CD4-positive, alpha-beta T cell treated with Interleukin-2 at 100 ng/mL for 4 hours (primary cell): ENCODE data around the gene XRCC4.

Experiments used
- DNase-seq: peaks from one replicate; pipeline ENCODE4 v3.0.0-alpha.2; 2020; ENCODE audit warnings: low spot score

The XRCC4 gene

GRCh38 chr5:83277154-83277553, 199.8 kb downstream of the XRCC4 start:
- DNase-seq = no peak

GRCh38 chr5:83277953-83278352, 200.6 kb downstream of the XRCC4 start:
- no peak for DNase-seq

GRCh38 chr5:83281176-83281575, 203.8 kb downstream of the XRCC4 start:
- DNase-seq = no peak

GRCh38 chr5:83281658-83282057, 204.3 kb downstream of the XRCC4 start:
- DNase-seq = no peak

GRCh38 chr5:83283761-83284160, 206.4 kb downstream of the XRCC4 start:
- DNase-seq = no peak

GRCh38 chr5:83285661-83286398, 208.5 kb downstream of the XRCC4 start:
- no peak for DNase-seq

GRCh38 chr5:83294246-83294645, 216.9 kb downstream of the XRCC4 start:
- no peak for DNase-seq

GRCh38 chr5:83299353-83299752, 222.0 kb downstream of the XRCC4 start:
- no peak for DNase-seq

- DNase-seq = peak; percentile 21
Measured at GRCh38 chr5:83306572-83307241, 229.4 kb downstream of the XRCC4 start.

GRCh38 chr5:83312663-83313062, 235.3 kb downstream of the XRCC4 start:
- DNase-seq = peak; percentile 3

GRCh38 chr5:83313436-83313835, 236.1 kb downstream of the XRCC4 start:
- no peak for DNase-seq

- no peak for DNase-seq
Measured at GRCh38 chr5:83321483-83322055, 244.2 kb downstream of the XRCC4 start.

- DNase-seq = no peak
Measured at GRCh38 chr5:83322273-83322924, 245.1 kb downstream of the XRCC4 start.

- no peak for DNase-seq
Measured at GRCh38 chr5:83323557-83324180, 246.3 kb downstream of the XRCC4 start.

GRCh38 chr5:83331842-83332241, 254.5 kb downstream of the XRCC4 start:
- DNase-seq = no peak

- no peak for DNase-seq
Measured at GRCh38 chr5:83337453-83338035, 260.2 kb downstream of the XRCC4 start.

GRCh38 chr5:83340511-83340918, 263.2 kb downstream of the XRCC4 start:
- DNase-seq = peak; percentile 27

- no peak for DNase-seq
Measured at GRCh38 chr5:83341815-83342334, 264.5 kb downstream of the XRCC4 start.

GRCh38 chr5:83342465-83342864, 265.1 kb downstream of the XRCC4 start:
- DNase-seq = no peak

- DNase-seq = no peak
Measured at GRCh38 chr5:83343299-83343698, 266.0 kb downstream of the XRCC4 start.

- DNase-seq = no peak
Measured at GRCh38 chr5:83345423-83345822, 268.1 kb downstream of the XRCC4 start.
